Measurements from ENCODE around the gene DDOST. TPM values are rescaled to one million over a fixed set of nuclear protein-coding genes. Genes with fewer than 3 reads are reported as not detected.

Gene DDOST
- total and polyA plus RNA-seq, 4 donors = 124 to 205 (median 155) TPM

DNA sequence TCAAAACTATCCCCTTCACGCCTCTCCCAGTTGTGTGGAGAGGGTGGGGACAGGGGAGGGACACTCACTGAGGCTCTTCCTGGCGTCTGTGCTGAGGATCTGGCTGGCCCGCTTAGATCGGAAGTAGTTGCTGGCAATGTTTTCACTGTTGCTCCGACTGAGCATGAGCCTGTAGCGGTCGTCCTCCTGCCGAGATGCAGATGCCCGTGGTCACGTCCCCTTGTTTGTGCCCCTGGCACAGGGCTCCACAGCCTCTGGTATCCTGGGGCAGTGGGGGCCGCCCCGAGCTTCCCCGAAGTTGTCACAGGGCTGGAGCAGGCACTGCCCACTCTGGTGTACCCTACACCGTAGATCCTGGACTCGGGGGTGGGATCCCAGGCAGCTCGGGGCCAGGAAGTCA, 5.0 kb upstream of the DDOST start:
- no peak overlapping the region for H3K4me3 ChIP-seq (ENCODE audit: low read depth, low read length)
- no peaks in the 10 kb centered on the region for H3K9me3 ChIP-seq (ENCODE audit: control insufficient read depth, insufficient read depth, low read length)
- H3K4me1 ChIP-seq (ENCODE audit: control insufficient read depth, insufficient read depth, low read length) = peaks cover 11% of the 10 kb centered on the region
- peaks cover 25% of the 10 kb centered on the region for H3K36me3 ChIP-seq (ENCODE audit: control insufficient read depth, insufficient read depth, low read length)
- no peak overlapping the region for H3K27ac ChIP-seq (ENCODE audit: low read depth, low read length)
- WGBS (ENCODE audit: insufficient coverage) = 83% methylated on average over 14 of the region's 16 CpGs
- H3K27me3 ChIP-seq (ENCODE audit: control insufficient read depth, insufficient read depth, low read length) = no peaks in the 10 kb centered on the region
- no peak for DNase-seq (ENCODE audit: low read depth in 4 of 6, low spot score in 6 of 6)

DNA sequence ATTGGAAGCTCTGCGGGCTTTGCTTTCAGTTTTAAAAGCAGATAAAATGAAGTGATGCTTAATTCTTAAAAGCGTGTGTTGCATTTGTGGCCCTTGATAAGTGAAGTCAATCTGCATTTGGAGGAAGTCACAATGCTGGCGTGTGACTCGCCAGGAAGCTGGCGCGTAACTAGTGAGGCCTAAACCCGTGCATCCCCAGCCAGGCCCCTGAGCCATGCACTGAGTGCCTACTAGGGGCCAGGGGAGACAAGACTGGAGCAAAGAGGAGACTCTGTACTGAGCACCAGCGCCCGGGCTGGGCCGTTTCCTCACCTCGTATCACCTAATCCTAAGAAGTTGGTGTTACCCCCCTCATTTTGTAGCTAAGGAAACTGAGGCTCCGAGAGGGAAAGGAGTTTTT, 4.6 kb upstream of the DDOST start:
- Histone ChIP-seq H3K4me1 (ENCODE audit: control insufficient read depth, insufficient read depth, low read length) (peaks cover 11% of the 10 kb centered on the region), H3K4me3 (ENCODE audit: low read depth, low read length) (no peak overlapping the region), H3K27me3 (ENCODE audit: control insufficient read depth, insufficient read depth, low read length) (no peaks in the 10 kb centered on the region), H3K9me3 (ENCODE audit: control insufficient read depth, insufficient read depth, low read length) (no peaks in the 10 kb centered on the region), H3K36me3 (ENCODE audit: control insufficient read depth, insufficient read depth, low read length) (peaks cover 21% of the 10 kb centered on the region), H3K27ac (ENCODE audit: low read depth, low read length) (no peak overlapping the region)
- WGBS (ENCODE audit: insufficient coverage) = 89% methylated on average over 8 of the region's 12 CpGs
- DNase-seq (ENCODE audit: low read depth in 4 of 6, low spot score in 6 of 6) = no peak

GRCh38 chr1:20663969-20664715, 3.0 kb upstream of the DDOST start:
- Histone ChIP-seq H3K36me3 (ENCODE audit: control insufficient read depth, insufficient read depth, low read length) (peaks cover 17% of the 10 kb centered on the region), H3K27me3 (ENCODE audit: control insufficient read depth, insufficient read depth, low read length) (no peaks in the 10 kb centered on the region), H3K27ac (ENCODE audit: low read depth, low read length) (no peak overlapping the region), H3K4me3 (ENCODE audit: low read depth, low read length) (no peak overlapping the region), H3K9me3 (ENCODE audit: control insufficient read depth, insufficient read depth, low read length) (no peaks in the 10 kb centered on the region), H3K4me1 (ENCODE audit: control insufficient read depth, insufficient read depth, low read length) (peaks cover 15% of the 10 kb centered on the region)
- DNase-seq (ENCODE audit: low read depth in 4 of 6, low spot score in 6 of 6) = no peak
- 81% methylated on average over 12 of the region's 12 CpGs for WGBS (ENCODE audit: insufficient coverage)

- no peaks in the 10 kb centered on the region for H3K27me3 ChIP-seq (ENCODE audit: control insufficient read depth, insufficient read depth, low read length)
- no peak overlapping the region for H3K27ac ChIP-seq (ENCODE audit: low read depth, low read length)
- no peak overlapping the region for H3K4me3 ChIP-seq (ENCODE audit: low read depth, low read length)
- H3K9me3 ChIP-seq (ENCODE audit: control insufficient read depth, insufficient read depth, low read length) = no peaks in the 10 kb centered on the region
- peaks cover 20% of the 10 kb centered on the region for H3K36me3 ChIP-seq (ENCODE audit: control insufficient read depth, insufficient read depth, low read length)
- WGBS (ENCODE audit: insufficient coverage) = no CpG with 5 or more reads among the region's 1 CpG
- peaks cover 15% of the 10 kb centered on the region for H3K4me1 ChIP-seq (ENCODE audit: control insufficient read depth, insufficient read depth, low read length)
- DNase-seq (ENCODE audit: low read depth in 4 of 6, low spot score in 6 of 6) = no peak
Measured at GRCh38 chr1:20663365-20663764, 2.2 kb upstream of the DDOST start.

DNA sequence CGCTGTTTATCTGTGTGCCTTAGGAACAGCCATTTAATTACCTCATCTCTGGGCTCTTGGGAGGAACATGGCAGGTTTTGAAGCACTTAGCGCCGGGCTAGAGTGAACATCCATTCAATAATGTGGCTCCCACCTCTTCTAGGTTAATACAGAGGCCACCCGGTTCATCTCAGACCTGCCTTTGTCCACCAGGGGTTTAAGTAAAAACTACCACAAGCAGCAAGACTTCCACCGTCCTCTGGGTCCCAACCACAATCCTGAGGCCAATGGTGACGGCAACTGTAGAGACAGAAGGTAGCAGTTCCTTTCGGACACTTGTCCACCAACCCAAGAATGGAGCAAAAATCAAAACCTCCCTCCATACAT, 924 bp upstream of the DDOST start:
- H3K4me3 ChIP-seq (ENCODE audit: low read depth, low read length) = peak overlapping the region; percentile 95
- peak overlapping the region; percentile 72 for H3K27ac ChIP-seq (ENCODE audit: low read depth, low read length)
- H3K9me3 ChIP-seq (ENCODE audit: control insufficient read depth, insufficient read depth, low read length) = no peaks in the 10 kb centered on the region
- H3K36me3 ChIP-seq (ENCODE audit: control insufficient read depth, insufficient read depth, low read length) = peaks cover 30% of the 10 kb centered on the region
- peaks cover 15% of the 10 kb centered on the region for H3K4me1 ChIP-seq (ENCODE audit: control insufficient read depth, insufficient read depth, low read length)
- H3K27me3 ChIP-seq (ENCODE audit: control insufficient read depth, insufficient read depth, low read length) = no peaks in the 10 kb centered on the region
- no peak for DNase-seq (ENCODE audit: low read depth in 4 of 6, low spot score in 6 of 6)
- 70% methylated on average over 5 of the region's 7 CpGs for WGBS (ENCODE audit: insufficient coverage)

DNA sequence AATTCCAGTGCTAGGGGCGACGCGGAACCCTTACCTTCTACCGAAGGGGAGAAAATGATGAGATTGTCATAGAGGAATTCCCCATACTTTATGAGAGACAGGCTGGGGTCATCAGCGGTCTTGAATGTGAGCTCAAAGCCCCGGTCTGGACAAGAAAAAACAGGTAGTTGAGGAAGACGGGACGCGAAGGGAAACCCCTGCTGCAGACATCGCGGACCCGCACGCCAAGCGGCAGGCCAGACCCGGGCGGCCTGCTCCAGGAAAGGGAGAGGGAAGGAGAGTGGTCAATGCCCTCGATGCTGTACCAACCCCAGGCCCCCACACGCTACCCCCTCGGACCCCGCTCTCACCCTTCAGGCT, 342 bp downstream of the DDOST start:
- no peak overlapping the region for H3K27ac ChIP-seq (ENCODE audit: low read depth, low read length)
- WGBS (ENCODE audit: insufficient coverage) = under 1% methylated on average over 13 of the region's 20 CpGs
- H3K4me1 ChIP-seq (ENCODE audit: control insufficient read depth, insufficient read depth, low read length) = peaks cover 15% of the 10 kb centered on the region
- H3K4me3 ChIP-seq (ENCODE audit: low read depth, low read length) = peak overlapping the region; percentile 95
- DNase-seq (ENCODE audit: low read depth in 4 of 6, low spot score in 6 of 6) = peak in 1 of 6 donors; percentile 6
- H3K36me3 ChIP-seq (ENCODE audit: control insufficient read depth, insufficient read depth, low read length) = peaks cover 35% of the 10 kb centered on the region
- H3K9me3 ChIP-seq (ENCODE audit: control insufficient read depth, insufficient read depth, low read length) = no peaks in the 10 kb centered on the region
- H3K27me3 ChIP-seq (ENCODE audit: control insufficient read depth, insufficient read depth, low read length) = no peaks in the 10 kb centered on the region

GRCh38 chr1:20660363-20660762, 806 bp downstream of the DDOST start:
- H3K27ac ChIP-seq (ENCODE audit: low read depth, low read length) = no peak overlapping the region

DNA sequence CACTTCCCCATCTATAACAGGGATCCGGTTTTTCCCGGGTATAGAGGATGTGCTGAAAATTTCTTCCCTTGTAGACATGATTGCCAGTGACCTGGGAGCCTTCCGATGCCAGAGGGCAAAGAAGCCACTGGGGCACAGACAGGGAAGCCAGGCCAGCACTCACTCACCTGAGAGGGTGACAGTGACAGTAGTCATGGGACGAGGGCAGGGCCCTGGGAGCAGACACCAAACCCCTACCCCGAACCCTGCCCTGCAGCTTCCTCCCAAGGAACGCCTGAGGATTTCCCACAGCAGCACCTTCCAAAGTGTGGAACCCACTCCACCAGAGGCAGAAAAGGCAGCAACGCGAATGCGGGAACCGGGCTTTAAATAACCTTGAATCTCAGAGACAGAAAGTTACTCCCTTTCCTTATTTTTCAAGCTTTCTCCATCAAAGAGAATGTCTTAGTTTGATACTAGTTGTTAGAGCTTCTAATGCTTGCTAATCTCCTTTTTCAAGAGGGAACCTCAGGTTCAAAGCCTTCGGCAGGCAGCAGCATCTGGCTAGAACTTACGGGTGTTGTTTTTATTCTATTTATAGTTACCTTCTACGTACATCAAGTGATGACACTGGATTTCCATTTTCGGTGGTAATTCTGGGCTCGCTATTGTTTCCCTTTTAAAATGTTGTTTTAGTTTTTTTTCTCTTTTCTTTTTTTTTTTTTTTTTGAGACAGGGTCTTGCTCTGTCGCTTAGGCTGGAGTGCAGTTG, 2.8 kb downstream of the DDOST start:
- Histone ChIP-seq H3K27ac (ENCODE audit: low read depth, low read length) (no peak overlapping the region), H3K27me3 (ENCODE audit: control insufficient read depth, insufficient read depth, low read length) (no peaks in the 10 kb centered on the region), H3K9me3 (ENCODE audit: control insufficient read depth, insufficient read depth, low read length) (no peaks in the 10 kb centered on the region), H3K4me3 (ENCODE audit: low read depth, low read length) (no peak overlapping the region), H3K4me1 (ENCODE audit: control insufficient read depth, insufficient read depth, low read length) (peaks cover 15% of the 10 kb centered on the region), H3K36me3 (ENCODE audit: control insufficient read depth, insufficient read depth, low read length) (peaks cover 53% of the 10 kb centered on the region)
- WGBS (ENCODE audit: insufficient coverage) = 97% methylated on average over 5 of the region's 16 CpGs
- DNase-seq (ENCODE audit: low read depth in 4 of 6, low spot score in 6 of 6) = no peak

More at GRCh38 chr1:20660363-20660762, 806 bp downstream of the DDOST start:
- Histone ChIP-seq H3K9me3 (ENCODE audit: control insufficient read depth, insufficient read depth, low read length) (no peaks in the 10 kb centered on the region), H3K36me3 (ENCODE audit: control insufficient read depth, insufficient read depth, low read length) (peaks cover 39% of the 10 kb centered on the region), H3K4me3 (ENCODE audit: low read depth, low read length) (peak overlapping the region; percentile 95), H3K4me1 (ENCODE audit: control insufficient read depth, insufficient read depth, low read length) (peaks cover 15% of the 10 kb centered on the region), H3K27me3 (ENCODE audit: control insufficient read depth, insufficient read depth, low read length) (no peaks in the 10 kb centered on the region)
- WGBS (ENCODE audit: insufficient coverage) = 0% methylated on average over 2 of the region's 3 CpGs
- no peak for DNase-seq (ENCODE audit: low read depth in 4 of 6, low spot score in 6 of 6)

GRCh38 chr1:20657024-20657423, 4.1 kb downstream of the DDOST start:
- H3K4me3 ChIP-seq (ENCODE audit: low read depth, low read length) = no peak overlapping the region
- H3K36me3 ChIP-seq (ENCODE audit: control insufficient read depth, insufficient read depth, low read length) = peaks cover 65% of the 10 kb centered on the region
- no peaks in the 10 kb centered on the region for H3K9me3 ChIP-seq (ENCODE audit: control insufficient read depth, insufficient read depth, low read length)
- H3K27ac ChIP-seq (ENCODE audit: low read depth, low read length) = no peak overlapping the region
- no peak for DNase-seq (ENCODE audit: low read depth in 4 of 6, low spot score in 6 of 6)
- WGBS (ENCODE audit: insufficient coverage) = 94% methylated on average over 12 of the region's 12 CpGs
- H3K4me1 ChIP-seq (ENCODE audit: control insufficient read depth, insufficient read depth, low read length) = peaks cover 9% of the 10 kb centered on the region
- H3K27me3 ChIP-seq (ENCODE audit: control insufficient read depth, insufficient read depth, low read length) = no peaks in the 10 kb centered on the region

Data from spinal cord (tissue), 10 donors.